Nephron progenitor cell (in vitro differentiated cells): ENCODE data around the gene SIM1.
A peak's percentile ranks its signal among the peaks of the same experiment; 100 is the strongest.

Experiments used
- DNase-seq: peaks from one replicate; pipeline ENCODE4 v3.0.0; 2021
- H3K27ac Mint-ChIP-seq: 2 replicates; pipeline ENCODE4 v1.8.0; 2021; ENCODE audit warnings: mild to moderate bottlenecking, moderate library complexity, mixed read lengths
- H3K27me3 Mint-ChIP-seq: 2 replicates; pipeline ENCODE4 v1.8.0; 2021; ENCODE audit warnings: mild to moderate bottlenecking, low read depth, mixed read lengths; ENCODE audit not compliant: poor library complexity
- H3K36me3 Mint-ChIP-seq: 2 replicates; pipeline ENCODE4 v1.8.0; 2021; ENCODE audit warnings: low read depth, mixed read lengths
- H3K4me1 Mint-ChIP-seq: 2 replicates; pipeline ENCODE4 v1.8.0; 2021; ENCODE audit warnings: mixed read lengths
- H3K4me3 Mint-ChIP-seq: 2 replicates; pipeline ENCODE4 v1.8.0; 2021; ENCODE audit warnings: mild to moderate bottlenecking, moderate library complexity, mixed read lengths
- H3K9me3 Mint-ChIP-seq: 2 replicates; pipeline ENCODE4 v1.8.0; 2021; ENCODE audit warnings: mild to moderate bottlenecking, moderate library complexity, mixed read lengths
- TF ChIP-seq, protein P1 (sequence below): fragments of 200-600 bp; sonication (generic); IDR thresholded peaks from 2 replicates; pipeline ENCODE4 v1.5.0; 2021; ENCODE audit warnings: antibody characterized with exemption

SIM1 gene

DNA sequence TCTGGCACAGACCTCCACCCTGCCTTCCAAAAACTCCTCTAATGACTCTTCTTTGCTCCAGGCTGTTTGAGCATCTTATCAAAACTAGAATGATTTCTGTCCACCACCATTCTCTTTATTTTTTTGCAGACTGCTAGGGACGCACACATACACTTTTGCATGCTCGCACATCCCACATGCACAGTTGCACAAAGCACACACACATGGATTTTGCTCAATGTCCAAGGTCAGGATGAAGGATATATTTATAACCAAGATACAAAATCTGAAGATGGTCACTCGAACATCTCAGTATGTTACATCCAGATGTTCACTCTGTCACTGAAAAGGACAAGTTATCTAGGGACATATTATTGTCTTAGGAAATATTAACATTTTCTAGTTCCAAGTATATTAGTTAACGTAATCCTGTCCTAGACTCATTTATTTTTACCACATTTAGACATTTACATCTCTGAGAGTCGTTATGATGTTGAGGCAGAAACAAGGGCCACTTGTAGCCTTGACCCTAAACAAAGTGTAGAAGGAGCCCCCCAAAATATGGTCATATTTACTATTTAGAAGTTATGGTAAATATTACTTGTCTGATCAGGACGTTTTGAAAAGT, 3.4 kb upstream of the SIM1 start:
- Mint-ChIP-seq H3K36me3 (no peaks in the 10 kb centered on the region), H3K4me1 (peaks cover 51% of the 10 kb centered on the region), H3K9me3 (no peaks in the 10 kb centered on the region), H3K27me3 (peaks cover 100% of the 10 kb centered on the region), H3K27ac (no peak overlapping the region), H3K4me3 (peak overlapping the region; percentile 45)
- DNase-seq = no peak
- TF ChIP-seq, protein P1, sequence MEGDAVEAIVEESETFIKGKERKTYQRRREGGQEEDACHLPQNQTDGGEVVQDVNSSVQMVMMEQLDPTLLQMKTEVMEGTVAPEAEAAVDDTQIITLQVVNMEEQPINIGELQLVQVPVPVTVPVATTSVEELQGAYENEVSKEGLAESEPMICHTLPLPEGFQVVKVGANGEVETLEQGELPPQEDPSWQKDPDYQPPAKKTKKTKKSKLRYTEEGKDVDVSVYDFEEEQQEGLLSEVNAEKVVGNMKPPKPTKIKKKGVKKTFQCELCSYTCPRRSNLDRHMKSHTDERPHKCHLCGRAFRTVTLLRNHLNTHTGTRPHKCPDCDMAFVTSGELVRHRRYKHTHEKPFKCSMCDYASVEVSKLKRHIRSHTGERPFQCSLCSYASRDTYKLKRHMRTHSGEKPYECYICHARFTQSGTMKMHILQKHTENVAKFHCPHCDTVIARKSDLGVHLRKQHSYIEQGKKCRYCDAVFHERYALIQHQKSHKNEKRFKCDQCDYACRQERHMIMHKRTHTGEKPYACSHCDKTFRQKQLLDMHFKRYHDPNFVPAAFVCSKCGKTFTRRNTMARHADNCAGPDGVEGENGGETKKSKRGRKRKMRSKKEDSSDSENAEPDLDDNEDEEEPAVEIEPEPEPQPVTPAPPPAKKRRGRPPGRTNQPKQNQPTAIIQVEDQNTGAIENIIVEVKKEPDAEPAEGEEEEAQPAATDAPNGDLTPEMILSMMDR = no peak

DNA sequence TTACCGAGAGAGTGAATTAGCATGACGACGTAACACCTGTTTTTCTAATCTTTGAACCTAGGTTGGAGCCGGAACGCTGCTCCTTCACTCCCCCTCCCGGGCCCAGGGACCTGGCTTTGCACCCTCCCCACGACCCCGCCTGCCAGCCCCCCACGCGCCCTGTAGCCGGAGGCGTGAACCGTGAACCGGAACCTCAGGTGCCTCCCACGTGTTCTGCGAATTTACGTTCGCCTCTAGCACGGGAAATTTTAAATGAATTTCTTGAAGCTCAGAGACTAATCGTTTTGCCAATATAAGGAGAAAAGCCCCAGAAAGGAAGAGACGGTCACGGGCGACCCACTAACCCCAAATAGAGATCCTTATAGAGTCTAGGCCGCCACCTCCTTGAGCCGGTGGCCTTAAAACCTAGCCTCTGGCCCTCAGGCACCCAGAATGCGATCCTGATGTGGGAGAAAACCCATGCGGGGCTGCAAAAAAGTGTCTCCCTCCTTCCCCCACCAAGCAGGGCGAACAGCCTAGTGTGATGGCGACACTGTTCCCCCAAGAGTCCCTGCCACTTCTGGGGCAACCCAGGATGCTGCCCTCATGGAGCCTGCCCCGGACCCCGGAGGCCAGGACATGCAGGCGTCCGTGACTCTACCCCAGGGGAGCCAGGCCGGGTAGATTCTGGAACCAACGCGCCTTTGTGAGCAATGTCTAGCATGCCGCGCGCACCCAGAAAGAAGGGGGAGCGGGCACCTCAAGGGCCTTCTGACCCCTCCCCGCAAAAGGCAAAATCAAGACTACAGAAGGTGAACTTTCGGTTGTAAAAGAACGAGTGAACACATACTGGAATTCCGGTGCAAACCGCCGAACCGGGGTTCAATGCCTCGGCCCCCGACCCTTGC, 2.7 kb upstream of the SIM1 start:
- Mint-ChIP-seq H3K27ac (no peak overlapping the region), H3K36me3 (no peaks in the 10 kb centered on the region), H3K9me3 (no peaks in the 10 kb centered on the region), H3K4me1 (peaks cover 58% of the 10 kb centered on the region), H3K4me3 (peak overlapping the region; percentile 86), H3K27me3 (peaks cover 100% of the 10 kb centered on the region)
- peak; percentile 60 for DNase-seq
- TF ChIP-seq, protein P1 = no peak

DNA sequence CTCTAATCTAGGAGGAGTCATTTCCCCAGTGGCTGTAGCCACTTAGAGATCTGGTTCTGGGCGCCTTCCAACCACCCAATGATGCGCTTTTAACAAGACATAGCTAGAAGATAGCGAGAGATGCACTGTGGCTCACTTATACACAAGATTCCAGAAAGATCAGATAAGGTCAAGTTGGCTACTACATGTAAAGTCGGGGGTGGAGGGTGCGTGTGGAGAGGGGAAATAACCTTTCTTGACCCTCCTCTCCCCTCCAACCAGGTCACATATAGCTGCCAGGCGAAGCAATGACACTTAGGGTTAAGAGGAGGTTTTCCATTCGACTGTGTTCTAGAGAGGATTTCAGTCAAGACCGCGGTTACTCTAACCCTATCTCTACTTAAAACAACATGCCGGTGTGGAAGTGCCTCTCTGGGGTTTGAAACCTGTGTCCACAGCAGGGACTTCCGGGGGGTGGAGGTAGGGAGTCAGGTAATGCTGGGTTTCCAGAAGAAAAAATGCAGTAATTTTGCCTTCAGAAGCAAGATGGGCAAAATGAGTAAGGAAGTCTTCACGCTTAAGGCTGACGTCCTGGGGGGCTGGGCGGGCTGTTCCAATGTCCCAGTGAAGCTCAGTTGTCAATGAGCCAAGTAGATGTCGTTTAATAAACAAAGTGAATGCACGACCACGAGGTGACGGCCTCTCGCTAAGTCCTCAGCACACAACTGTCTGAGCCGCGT, 1.8 kb upstream of the SIM1 start:
- no peak for DNase-seq
- peaks cover 100% of the 10 kb centered on the region for H3K27me3 Mint-ChIP-seq

DNA sequence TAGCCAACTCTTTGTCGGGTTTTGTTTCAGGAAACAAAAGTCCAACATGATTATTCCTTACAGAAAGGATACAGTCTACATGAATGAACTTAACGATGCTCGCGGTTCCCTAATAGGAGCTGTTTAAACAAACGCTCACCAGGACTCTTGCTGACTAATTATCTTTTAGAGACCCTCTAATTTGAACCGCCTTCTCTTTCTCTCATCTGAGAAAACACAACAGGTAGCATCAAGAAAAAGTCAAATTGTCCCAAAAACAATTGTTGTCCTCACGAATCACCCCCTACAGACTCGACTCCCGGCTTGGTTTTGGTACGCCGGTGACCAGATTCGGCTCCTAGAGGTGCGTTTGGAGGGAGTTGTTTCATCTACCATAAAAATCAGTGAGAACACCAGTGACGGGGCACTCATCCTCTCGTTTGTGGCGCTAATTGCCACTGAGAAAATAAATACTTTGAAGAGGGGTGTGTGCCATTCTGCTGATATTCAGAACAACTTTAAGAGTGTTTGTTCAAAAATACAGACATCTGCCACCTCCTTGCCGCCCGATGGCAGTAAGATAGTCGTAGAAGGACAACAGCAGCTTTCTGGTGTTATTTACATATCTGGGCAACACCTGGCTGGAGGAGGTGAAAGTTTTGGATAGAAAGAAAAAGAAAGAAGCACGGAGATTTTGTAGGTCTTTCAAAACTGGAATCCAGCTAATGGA, 1.1 kb upstream of the SIM1 start:
- Mint-ChIP-seq H3K27ac (no peak overlapping the region), H3K4me3 (peak overlapping the region; percentile 86), H3K9me3 (no peaks in the 10 kb centered on the region), H3K4me1 (peaks cover 70% of the 10 kb centered on the region), H3K36me3 (no peaks in the 10 kb centered on the region), H3K27me3 (peaks cover 100% of the 10 kb centered on the region)
- DNase-seq = no peak
- TF ChIP-seq, protein P1 = no peak

More for the DNA sequence above, 1.8 kb upstream of the SIM1 start:
- TF ChIP-seq, protein P1 = no peak
- H3K27ac Mint-ChIP-seq = no peak overlapping the region
- no peaks in the 10 kb centered on the region for H3K36me3 Mint-ChIP-seq
- H3K4me1 Mint-ChIP-seq = peaks cover 66% of the 10 kb centered on the region
- no peaks in the 10 kb centered on the region for H3K9me3 Mint-ChIP-seq
- H3K4me3 Mint-ChIP-seq = peak overlapping the region; percentile 86

DNA sequence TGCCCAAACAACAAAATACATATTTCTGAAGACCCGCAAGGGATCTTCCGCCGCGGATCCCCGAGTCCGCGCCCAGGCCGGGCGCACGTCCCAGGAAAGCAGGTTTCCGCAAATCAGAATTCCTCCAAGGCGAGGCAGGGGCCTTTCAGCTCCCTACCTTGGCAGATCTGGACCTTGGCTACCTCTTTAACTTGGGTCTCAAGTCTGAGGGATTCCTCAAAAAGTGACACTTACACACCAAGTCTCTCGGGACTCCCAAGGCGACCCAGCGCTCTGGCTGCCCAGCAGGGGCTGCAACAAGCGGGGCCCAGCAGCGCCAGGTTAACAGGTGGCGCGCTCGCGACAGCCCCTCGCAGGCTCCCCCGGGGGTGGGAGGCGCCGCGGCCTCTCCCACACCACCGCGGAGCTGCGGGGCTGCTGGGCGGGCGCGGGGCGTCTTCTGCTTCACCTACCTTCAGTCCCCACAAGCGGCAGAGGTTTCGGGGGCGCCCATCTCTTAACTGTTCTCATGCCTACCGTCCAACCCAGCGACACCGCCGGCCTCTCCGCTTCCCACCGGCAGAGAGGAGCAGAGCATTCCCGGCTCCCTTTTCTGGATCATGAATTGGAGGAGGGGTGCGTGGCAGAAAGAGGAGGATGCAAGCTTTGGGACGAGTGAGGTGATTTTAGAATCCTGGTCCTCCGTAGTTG, 414 bp downstream of the SIM1 start:
- H3K27me3 Mint-ChIP-seq = peaks cover 90% of the 10 kb centered on the region

More for the DNA sequence above, 414 bp downstream of the SIM1 start:
- H3K27ac Mint-ChIP-seq = no peak overlapping the region
- peak; percentile 63 for DNase-seq
- no peaks in the 10 kb centered on the region for H3K9me3 Mint-ChIP-seq
- H3K4me3 Mint-ChIP-seq = peak overlapping the region; percentile 86
- H3K4me1 Mint-ChIP-seq = peaks cover 85% of the 10 kb centered on the region
- TF ChIP-seq, protein P1 = no peak
- no peaks in the 10 kb centered on the region for H3K36me3 Mint-ChIP-seq
